ENCODE data around the gene DMD.

The DMD gene

DNA sequence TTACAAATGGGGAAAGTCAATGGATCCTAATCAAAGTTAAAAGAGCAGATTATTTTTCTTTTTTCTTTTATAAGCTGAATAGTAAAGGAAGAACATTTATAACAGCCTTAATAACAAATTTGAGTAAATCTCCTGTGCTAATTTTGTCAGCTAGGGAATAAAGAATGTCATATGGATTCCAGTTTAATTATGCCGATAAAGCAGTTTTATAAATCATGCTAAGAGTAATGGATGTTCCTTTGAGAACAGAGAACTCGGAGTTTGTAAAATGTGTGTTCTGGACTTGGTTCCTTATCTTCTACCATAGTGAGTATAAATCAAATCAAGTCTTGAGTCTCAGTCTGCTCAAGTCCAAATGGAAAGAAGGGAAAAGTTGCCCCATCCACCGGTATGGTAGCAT is 1959.2 kb downstream of the DMD start:
- no peak for TF ChIP-seq CTCF (IDR thresholded peaks at IDR 0.05; ENCODE audit: low read depth, low read length)
- H3K4me3 ChIP-seq (ENCODE audit: low read depth, low read length): no peak overlapping the region
- DNase-seq (ENCODE audit: low read depth, low spot score): no peak
- in situ Hi-C loops (cut with HindIII; ENCODE audit: low sequenced_read_pairs): no loop called here

- in situ Hi-C loops (cut with HindIII; ENCODE audit: low sequenced_read_pairs): no loop called here
- no peak overlapping the region for H3K4me3 ChIP-seq (ENCODE audit: low read depth, low read length)
- no peak for TF ChIP-seq CTCF (IDR thresholded peaks at IDR 0.05; ENCODE audit: low read depth, low read length)
- DNase-seq (ENCODE audit: low read depth, low spot score): no peak
These were observed 1960.0 kb downstream of the DMD start for GRCh38 chrX:31251336-31251735.

DNA sequence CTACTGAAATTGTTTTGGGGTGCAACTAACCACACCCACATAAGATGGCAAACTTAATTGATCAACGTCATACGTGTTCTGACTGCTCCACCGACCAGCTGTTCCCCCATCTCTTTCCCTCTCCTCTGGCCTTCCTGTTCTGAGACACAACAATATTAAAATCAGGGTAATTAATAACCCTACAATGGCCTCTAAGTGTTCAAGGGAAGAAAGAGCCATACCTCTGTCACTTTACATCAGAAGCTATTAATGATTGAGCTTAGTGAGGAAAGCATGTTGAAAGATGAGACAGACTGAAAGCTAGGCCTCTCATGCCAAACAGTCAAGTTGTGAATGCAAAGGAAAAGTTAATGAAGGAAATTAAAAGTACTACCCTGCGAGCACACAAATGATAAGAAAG is 1965.6 kb downstream of the DMD start:
- TF ChIP-seq CTCF (IDR thresholded peaks at IDR 0.05; ENCODE audit: low read depth, low read length): no peak
- H3K4me3 ChIP-seq (ENCODE audit: low read depth, low read length): no peak overlapping the region
- in situ Hi-C loops (cut with HindIII; ENCODE audit: low sequenced_read_pairs): no loop called here
- no peak for DNase-seq (ENCODE audit: low read depth, low spot score)

- no peak overlapping the region for H3K4me3 ChIP-seq (ENCODE audit: low read depth, low read length)
- DNase-seq (ENCODE audit: low read depth, low spot score): no peak
- no peak for TF ChIP-seq CTCF (IDR thresholded peaks at IDR 0.05; ENCODE audit: low read depth, low read length)
- in situ Hi-C loops (cut with HindIII; ENCODE audit: low sequenced_read_pairs): no loop called here
These were observed 1967.5 kb downstream of the DMD start for GRCh38 chrX:31243804-31244203.

GRCh38 chrX:31240982-31241381 is 1970.4 kb downstream of the DMD start:
- TF ChIP-seq CTCF (IDR thresholded peaks at IDR 0.05; ENCODE audit: low read depth, low read length): no peak
- H3K4me3 ChIP-seq (ENCODE audit: low read depth, low read length): no peak overlapping the region
- in situ Hi-C loops (cut with HindIII; ENCODE audit: low sequenced_read_pairs): no loop called here
- no peak for DNase-seq (ENCODE audit: low read depth, low spot score)

GRCh38 chrX:31237189-31237588 is 1974.2 kb downstream of the DMD start:
- in situ Hi-C loops (cut with HindIII; ENCODE audit: low sequenced_read_pairs): no loop called here
- H3K4me3 ChIP-seq (ENCODE audit: low read depth, low read length): no peak overlapping the region
- no peak for DNase-seq (ENCODE audit: low read depth, low spot score)
- TF ChIP-seq CTCF (IDR thresholded peaks at IDR 0.05; ENCODE audit: low read depth, low read length): no peak

DNA sequence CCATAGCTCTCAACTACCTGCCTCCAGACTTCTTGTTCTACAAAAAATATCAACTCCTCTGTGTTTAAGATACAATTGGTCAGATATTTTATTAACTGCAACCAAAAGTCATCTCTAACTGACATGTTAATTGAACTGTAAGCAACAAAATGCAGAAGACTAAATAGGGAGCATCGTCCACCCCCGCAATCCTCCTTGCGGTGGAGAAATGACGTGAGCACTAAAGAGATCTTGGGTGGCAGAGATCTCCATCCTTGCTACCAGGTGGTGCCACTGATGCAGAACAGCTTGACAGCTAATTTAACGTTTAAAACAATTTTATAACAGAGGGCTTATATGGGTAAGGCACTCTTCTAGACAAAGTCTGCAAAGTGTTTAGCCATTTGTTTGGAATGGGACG is 1975.1 kb downstream of the DMD start:
- no peak for DNase-seq (ENCODE audit: low read depth, low spot score)
- no peak for TF ChIP-seq CTCF (IDR thresholded peaks at IDR 0.05; ENCODE audit: low read depth, low read length)
- in situ Hi-C loops (cut with HindIII; ENCODE audit: low sequenced_read_pairs): no loop called here
- H3K4me3 ChIP-seq (ENCODE audit: low read depth, low read length): no peak overlapping the region

All from astrocyte of the spinal cord (primary cell).